Upper lobe of left lung (tissue), 6 donors: ENCODE measurements around the gene EFHD2. TPM values are rescaled to one million over a fixed set of nuclear protein-coding genes. Genes with fewer than 3 reads are reported as not detected.

Experiments used
- ATAC-seq, 2 donors: fragments of 200-7000 bp; cut with Tn5 transposase; one replicate each; pipeline ENCODE4 v1.9.1; 2022; ENCODE audit warnings: mild to moderate bottlenecking in 2 of 2, moderate library complexity in 2 of 2; ENCODE audit not compliant: low FRiP score in 2 of 2
- DNase-seq, 2 donors: peaks; one replicate each; pipeline ENCODE4 v3.0.0-alpha.2; 2019 to 2020
- H3K27ac ChIP-seq, 4 donors: fragments of 200-600 bp; sonication (generic); one replicate each; pipeline ENCODE4 v1.5.1; 2016 to 2019
- H3K27me3 ChIP-seq, 4 donors: fragments of 200-600 bp; sonication (generic); one replicate each; pipeline ENCODE4 v1.5.1; 2017 to 2019
- H3K36me3 ChIP-seq, 4 donors: fragments of 200-600 bp; sonication (generic); one replicate each; pipeline ENCODE4 v1.5.1; 2016 to 2019
- H3K4me1 ChIP-seq, 4 donors: fragments of 200-600 bp; sonication (generic); one replicate each; pipeline ENCODE4 v1.5.1; 2018 to 2019
- H3K4me3 ChIP-seq, 4 donors: fragments of 200-600 bp; sonication (generic); one replicate each; pipeline ENCODE4 v1.5.1; 2017 to 2019; ENCODE audit warnings: mild to moderate bottlenecking in 2 of 4, moderate library complexity in 1 of 4
- H3K9me3 ChIP-seq, 4 donors: fragments of 200-600 bp; sonication (generic); one replicate each; pipeline ENCODE4 v1.5.1; 2018 to 2019
- CTCF ChIP-seq, 6 experiments: fragments of 450-650 bp in 4 of 6; fragments of 200-600 bp in 2 of 6; sonication (generic) in 2 of 6; IDR thresholded peaks; one replicate each; pipeline ENCODE4 v1.5.1; 2016 to 2019; ENCODE audit warnings: antibody characterized with exemption in 6 of 6
- EP300 ChIP-seq, 4 donors: sonication (generic); formaldehyde crosslinking; IDR thresholded peaks; one replicate each; pipeline ENCODE4 v1.5.1; 2017; ENCODE audit warnings: antibody characterized with exemption in 4 of 4, control low read depth in 2 of 4
- POLR2A ChIP-seq, 4 donors: fragments of 450-650 bp; IDR thresholded peaks; one replicate each; pipeline ENCODE4 v1.5.1; 2016 to 2017; ENCODE audit warnings: antibody characterized with exemption in 4 of 4, mild to moderate bottlenecking in 2 of 4
- POLR2AphosphoS5 ChIP-seq, 2 donors: sonication (generic); formaldehyde crosslinking; IDR thresholded peaks; one replicate each; pipeline ENCODE4 v1.5.1; 2017; ENCODE audit warnings: antibody characterized with exemption in 2 of 2
- WGBS, 2 donors: methylation state at CpG; one replicate each; pipeline ENCODE4 v1.1.5; 2017 to 2018; 5-methylcytosine and 5-hydroxymethylcytosine counted together
- total RNA-seq, 6 donors: library from RNA; depleted of rRNA in 4 of 6; stranded (reverse); fragments of >200 nt in 4 of 6; gene quantifications; one replicate each; pipeline versions ENCODE4 v1.1.0 to v1.2.1, GENCODE V29; 2016 to 2021
- donor health status: DM: no; HTN: no; CAD: no; lungs with moderate emphysema.
- donor health status: DM: no; HTN: yes; CAD: no; lungs with severe emphysema.

Gene EFHD2
- total RNA-seq, 6 donors from 2014 or later = 62.9 to 123 (median 91.2) TPM

- H3K4me3 ChIP-seq = no peak within 1 kb of the TSS
- TF ChIP-seq POLR2A (IDR thresholded peaks at IDR 0.05) (no peak), EP300 (IDR thresholded peaks at IDR 0.05) (no peak), POLR2AphosphoS5 (IDR thresholded peaks at IDR 0.05) (no peak), CTCF (IDR thresholded peaks at IDR 0.05) (no peak)
- H3K27ac ChIP-seq = no peak within 1 kb of the TSS
- ATAC-seq (no peak), DNase-seq (no peak)
- no peaks in the 10 kb centered on the region for H3K9me3 ChIP-seq
- 75 to 80% methylated on average over 5 of the region's 5 CpGs for WGBS, 2 donors
- no peaks in the 10 kb centered on the region for H3K4me1 ChIP-seq
- no peaks in the 10 kb centered on the region for H3K27me3 ChIP-seq
- H3K36me3 ChIP-seq = no peaks in the 10 kb centered on the region
Measured at GRCh38 chr1:15475752-15476314, 66.1 kb downstream of the EFHD2 start, which contains the start of gene CELA2B. TSS of gene CELA2B (plus strand) at chr1:15476104. CDS start at chr1:15476126, 22 bp downstream.

DNA sequence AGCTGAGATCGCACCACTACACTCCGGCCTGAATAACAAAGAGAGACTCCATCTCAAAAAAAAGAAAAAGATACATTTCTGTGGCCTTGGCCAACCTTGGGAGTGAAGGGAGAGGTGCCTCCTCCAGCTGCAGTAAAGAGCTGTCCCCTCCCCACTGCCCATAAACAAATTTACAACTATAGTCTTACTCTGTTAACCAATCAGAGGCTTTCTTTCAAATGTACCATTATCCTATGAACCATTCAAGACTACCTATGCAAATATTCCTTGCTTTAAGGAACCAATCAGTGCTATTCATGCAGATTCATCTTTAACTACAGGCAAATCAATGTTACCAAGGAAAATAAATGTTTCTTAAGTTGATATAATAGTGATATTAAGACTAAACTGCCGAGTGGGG lies 67.2 kb downstream of the EFHD2 start:
- H3K4me1 ChIP-seq = no peaks in the 10 kb centered on the region
- TF ChIP-seq CTCF (IDR thresholded peaks at IDR 0.05) = no peak
- TF ChIP-seq POLR2A (IDR thresholded peaks at IDR 0.05) = no peak
- TF ChIP-seq POLR2AphosphoS5 (IDR thresholded peaks at IDR 0.05) = no peak
- TF ChIP-seq EP300 (IDR thresholded peaks at IDR 0.05) = no peak
- no peaks in the 10 kb centered on the region for H3K27me3 ChIP-seq
- ATAC-seq (no peak), DNase-seq (no peak)
- no peak overlapping the region for H3K4me3 ChIP-seq
- H3K9me3 ChIP-seq = no peaks in the 10 kb centered on the region
- no peaks in the 10 kb centered on the region for H3K36me3 ChIP-seq
- WGBS, 2 donors = 87 to 93% methylated on average over 3 of the region's 3 CpGs
- H3K27ac ChIP-seq = no peak overlapping the region

GRCh38 chr1:15477646-15478212 lies 68.0 kb downstream of the EFHD2 start:
- no peaks in the 10 kb centered on the region for H3K9me3 ChIP-seq
- no peak overlapping the region for H3K27ac ChIP-seq
- H3K27me3 ChIP-seq = no peaks in the 10 kb centered on the region
- no peaks in the 10 kb centered on the region for H3K4me1 ChIP-seq
- no peak overlapping the region for H3K4me3 ChIP-seq
- no peak for ATAC-seq
- DNase-seq = no peak
- no peak for TF ChIP-seq CTCF (IDR thresholded peaks at IDR 0.05)
- no peak for TF ChIP-seq EP300 (IDR thresholded peaks at IDR 0.05)
- no peak for TF ChIP-seq POLR2A (IDR thresholded peaks at IDR 0.05)
- no peak for TF ChIP-seq POLR2AphosphoS5 (IDR thresholded peaks at IDR 0.05)
- H3K36me3 ChIP-seq = no peaks in the 10 kb centered on the region
- 84 to 88% methylated on average over 5 of the region's 5 CpGs for WGBS, 2 donors

Other genes starting within 250 kb of the EFHD2 start
- gene FHAD1, start 162.7 kb upstream of the EFHD2 start, total RNA-seq = 10 to 100 TPM in 4 of 6 donors, 1 to 10 TPM in 2; 2.0 to 45.8 (median 12.5) TPM
- 1 to 10 TPM in 2 of 6 donors, under 1 TPM in 1, not detected in 3; 0.30 to 5.3 (median 2.9) TPM for gene CTRC, start 28.6 kb downstream of the EFHD2 start, total RNA-seq
- 1 to 10 TPM in 1 of 6 donors, under 1 TPM in 1, not detected in 4; 0.83 to 2.3 TPM for gene CELA2A, start 46.8 kb downstream of the EFHD2 start, total RNA-seq
- 1 to 10 TPM in 2 of 6 donors, under 1 TPM in 1, not detected in 3; 0.91 to 1.8 (median 1.3) TPM for gene CELA2B, start 66.2 kb downstream of the EFHD2 start, total RNA-seq
- gene CASP9, start 114.3 kb downstream of the EFHD2 start, total RNA-seq = 10 to 100 TPM; 11.9 to 40.9 (median 15.0) TPM
- 10 to 100 TPM; 12.7 to 23.0 (median 17.1) TPM for gene DNAJC16, start 117.0 kb downstream of the EFHD2 start, total RNA-seq
- gene AGMAT, start 175.2 kb downstream of the EFHD2 start, total RNA-seq = under 1 TPM in 2 of 6 donors, not detected in 4; 0.13 to 0.29 TPM
- gene DDI2, start 207.6 kb downstream of the EFHD2 start, total RNA-seq = 100 to 1,000 TPM in 1 of 6 donors, 10 to 100 TPM in 5; 31.4 to 161 (median 46.1) TPM